ENCODE results near the gene LSM3. TPM values are rescaled to one million over a fixed set of nuclear protein-coding genes. Genes with fewer than 3 reads are reported as not detected.

The LSM3 gene
- 6.6 and 7.0 TPM in 2 replicates for total RNA-seq

GRCh38 chr3:14178247-14179113 is at the start of gene LSM3, which contains the start of gene XPC:
Gene LSM3, plus strand, starts transcription at chr3:14178817. Its CDS starts 44 bp downstream, at chr3:14178861.
Gene XPC, minus strand, starts transcription at chr3:14178601. Its CDS starts 33 bp downstream, at chr3:14178568.

Other genes starting within 250 kb of the LSM3 start
- 15.9 and 28.1 TPM in 2 replicates for gene CHCHD4, start 53.9 kb upstream of the LSM3 start, total RNA-seq
- 116 and 130 TPM in 2 replicates for gene TMEM43, start 53.8 kb upstream of the LSM3 start, total RNA-seq
- 27.7 and 29.6 TPM in 2 replicates for gene XPC, start 216 bp upstream of the LSM3 start, total RNA-seq
- gene SLC6A6, start 223.8 kb downstream of the LSM3 start, total RNA-seq: 15.8 and 18.3 TPM in 2 replicates